ENCODE results near the gene ARHGAP9. TPM values are rescaled to one million over a fixed set of nuclear protein-coding genes. Genes with fewer than 3 reads are reported as not detected.
A peak's percentile ranks its signal among the peaks of the same experiment; 100 is the strongest.
"Not testable (repeated sequence)": the region's sequence is repeated elsewhere in the genome, so short reads cannot be mapped to it uniquely, and the experiment has no call there.

ARHGAP9 gene
- polyA plus RNA-seq, 1 donor from 2014 or later = 129 TPM

DNA sequence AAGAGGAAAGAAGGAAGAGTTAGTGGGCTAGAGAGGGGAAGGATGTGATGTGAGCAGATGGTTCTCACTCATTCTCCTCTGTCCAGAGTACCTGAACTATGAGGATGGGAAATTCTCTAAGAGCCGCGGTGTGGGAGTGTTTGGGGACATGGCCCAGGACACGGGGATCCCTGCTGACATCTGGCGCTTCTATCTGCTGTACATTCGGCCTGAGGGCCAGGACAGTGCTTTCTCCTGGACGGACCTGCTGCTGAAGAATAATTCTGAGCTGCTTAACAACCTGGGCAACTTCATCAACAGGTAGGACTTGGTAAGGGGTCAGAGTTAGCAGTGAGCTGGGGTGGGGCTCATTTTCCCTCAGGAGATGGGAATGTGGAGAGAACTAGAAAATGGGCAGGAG, 33.0 kb upstream of the ARHGAP9 start:
- H3K4me3 Mint-ChIP-seq = no peak overlapping the region
- H3K4me1 Mint-ChIP-seq = peaks cover 1 to 5% (median 2%) of the 10 kb centered on the region in 3 donors
- peak overlapping the region in 2 of 3 donors; percentile 20 to 43 for H3K27ac Mint-ChIP-seq
- H3K36me3 Mint-ChIP-seq = peaks cover 4% of the 10 kb centered on the region
- no peaks in the 10 kb centered on the region for H3K9me3 Mint-ChIP-seq
- no peaks in the 10 kb centered on the region for H3K27me3 Mint-ChIP-seq

GRCh38 chr12:57511588-57512325, 32.1 kb upstream of the ARHGAP9 start:
- no peaks in the 10 kb centered on the region for H3K27me3 Mint-ChIP-seq
- peaks cover 4% of the 10 kb centered on the region for H3K36me3 Mint-ChIP-seq
- no peaks in the 10 kb centered on the region for H3K9me3 Mint-ChIP-seq
- peak overlapping the region; percentile 9 to 75 (median 43) for H3K27ac Mint-ChIP-seq
- peaks cover 0 to 1% (median 0%) of the 10 kb centered on the region in 3 donors for H3K4me1 Mint-ChIP-seq
- H3K4me3 Mint-ChIP-seq = no peak overlapping the region

GRCh38 chr12:57511161-57511560, 31.5 kb upstream of the ARHGAP9 start:
- peaks cover 0 to 1% (median 0%) of the 10 kb centered on the region in 3 donors for H3K4me1 Mint-ChIP-seq
- H3K27me3 Mint-ChIP-seq = no peaks in the 10 kb centered on the region
- peaks cover 4% of the 10 kb centered on the region for H3K36me3 Mint-ChIP-seq
- no peak overlapping the region for H3K4me3 Mint-ChIP-seq
- no peaks in the 10 kb centered on the region for H3K9me3 Mint-ChIP-seq
- no peak overlapping the region for H3K27ac Mint-ChIP-seq

DNA sequence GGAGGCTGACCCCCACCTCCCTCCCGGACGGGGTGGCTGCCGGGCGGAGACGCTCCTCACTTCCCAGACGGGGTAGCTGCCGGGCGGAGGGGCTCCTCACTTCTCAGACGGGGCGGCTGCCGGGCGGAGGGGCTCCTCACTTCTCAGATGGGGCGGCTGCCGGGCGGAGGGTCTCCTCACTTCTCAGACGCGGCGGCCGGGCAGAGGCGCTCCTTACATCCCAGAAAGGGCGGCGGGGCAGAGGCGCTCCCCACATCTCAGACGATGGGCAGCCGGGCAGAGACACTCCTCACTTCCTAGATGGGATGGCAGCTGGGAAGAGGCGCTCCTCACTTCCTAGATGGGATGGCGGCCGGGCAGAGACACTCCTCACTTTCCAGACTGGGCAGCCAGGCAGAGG, 28.1 kb upstream of the ARHGAP9 start:
- not testable (repeated sequence) for H3K27ac Mint-ChIP-seq, H3K27me3 Mint-ChIP-seq, H3K36me3 Mint-ChIP-seq, H3K4me3 Mint-ChIP-seq, H3K9me3 Mint-ChIP-seq, H3K4me1 Mint-ChIP-seq

- H3K9me3 Mint-ChIP-seq, H3K27me3 Mint-ChIP-seq, H3K4me3 Mint-ChIP-seq, H3K36me3 Mint-ChIP-seq, H3K27ac Mint-ChIP-seq, H3K4me1 Mint-ChIP-seq: not testable (repeated sequence)
Observed at GRCh38 chr12:57506541-57506940, 26.9 kb upstream of the ARHGAP9 start.

DNA sequence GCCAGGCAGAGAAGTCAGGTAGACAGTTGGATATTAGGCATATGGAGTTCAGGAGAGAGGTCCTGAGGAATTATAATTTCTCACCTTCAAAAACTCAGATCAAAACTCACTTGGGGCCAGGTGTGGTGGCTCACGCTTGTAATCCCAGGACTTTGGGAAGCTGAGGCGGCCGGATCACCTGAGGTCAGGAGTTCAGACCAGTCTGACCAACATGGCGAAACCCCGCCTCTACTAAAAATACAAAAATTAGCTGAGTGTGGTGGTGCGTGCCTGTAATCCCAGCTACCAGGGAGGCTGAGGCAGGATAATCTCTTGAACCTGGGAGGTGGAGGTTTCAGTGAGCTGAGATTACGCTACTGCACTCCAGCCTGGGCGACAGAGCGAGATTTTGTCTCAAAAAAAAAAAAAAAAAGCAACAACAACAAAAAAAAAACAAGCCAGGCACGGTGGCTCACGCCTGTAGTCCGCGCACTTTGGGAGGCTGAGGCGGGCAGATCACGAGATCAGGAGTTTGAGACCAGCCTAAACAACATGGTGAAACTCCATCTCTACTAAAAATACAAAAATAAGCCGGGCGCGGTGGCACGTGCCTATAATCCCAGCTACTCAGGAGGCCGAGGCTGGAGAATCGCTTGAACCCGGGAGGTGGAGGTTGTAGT, 22.8 kb upstream of the ARHGAP9 start:
- Mint-ChIP-seq H3K36me3 (peaks cover 10% of the 10 kb centered on the region), H3K27ac (peak overlapping the region in 1 of 3 donors; percentile 71)
- H3K27me3 Mint-ChIP-seq, H3K9me3 Mint-ChIP-seq, H3K4me1 Mint-ChIP-seq, H3K4me3 Mint-ChIP-seq: not testable (repeated sequence)

- H3K9me3 Mint-ChIP-seq = no peaks in the 10 kb centered on the region
- peaks cover 0 to 7% (median 6%) of the 10 kb centered on the region in 3 donors for H3K4me1 Mint-ChIP-seq
- H3K27ac Mint-ChIP-seq = no peak overlapping the region
- H3K36me3 Mint-ChIP-seq = peaks cover 11% of the 10 kb centered on the region
- H3K4me3 Mint-ChIP-seq = no peak overlapping the region
- H3K27me3 Mint-ChIP-seq = no peaks in the 10 kb centered on the region
Observed at GRCh38 chr12:57500213-57500612, 20.5 kb upstream of the ARHGAP9 start.

DNA sequence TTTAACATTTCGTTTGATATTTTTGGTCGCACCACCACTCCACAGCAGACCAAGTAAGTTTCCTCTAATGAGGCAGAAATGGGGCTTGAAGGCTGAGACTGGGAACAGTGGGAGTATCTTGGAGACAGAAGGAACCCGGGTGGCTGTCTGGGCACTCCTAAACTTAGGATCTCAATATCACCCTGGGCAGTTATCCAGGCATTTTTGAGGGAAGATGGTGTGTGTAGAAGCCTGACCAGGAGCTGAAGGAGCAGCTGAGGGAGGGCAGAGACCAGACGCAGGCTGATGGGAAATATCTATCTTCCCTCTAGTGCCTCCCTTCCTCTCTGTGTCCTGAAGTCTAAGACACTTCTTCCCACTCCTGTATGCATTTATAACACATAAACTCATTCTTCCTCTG, 18.9 kb upstream of the ARHGAP9 start:
- Mint-ChIP-seq H3K4me1 (peaks cover 0 to 7% (median 6%) of the 10 kb centered on the region in 3 donors), H3K4me3 (no peak overlapping the region), H3K27me3 (no peaks in the 10 kb centered on the region), H3K27ac (no peak overlapping the region), H3K36me3 (peaks cover 9% of the 10 kb centered on the region), H3K9me3 (no peaks in the 10 kb centered on the region)

- Mint-ChIP-seq H3K4me3 (no peak overlapping the region), H3K27me3 (no peaks in the 10 kb centered on the region), H3K36me3 (peaks cover 9% of the 10 kb centered on the region), H3K9me3 (no peaks in the 10 kb centered on the region), H3K4me1 (peaks cover 0 to 7% (median 6%) of the 10 kb centered on the region in 3 donors), H3K27ac (no peak overlapping the region)
Observed at GRCh38 chr12:57498132-57498502, 18.5 kb upstream of the ARHGAP9 start.

DNA sequence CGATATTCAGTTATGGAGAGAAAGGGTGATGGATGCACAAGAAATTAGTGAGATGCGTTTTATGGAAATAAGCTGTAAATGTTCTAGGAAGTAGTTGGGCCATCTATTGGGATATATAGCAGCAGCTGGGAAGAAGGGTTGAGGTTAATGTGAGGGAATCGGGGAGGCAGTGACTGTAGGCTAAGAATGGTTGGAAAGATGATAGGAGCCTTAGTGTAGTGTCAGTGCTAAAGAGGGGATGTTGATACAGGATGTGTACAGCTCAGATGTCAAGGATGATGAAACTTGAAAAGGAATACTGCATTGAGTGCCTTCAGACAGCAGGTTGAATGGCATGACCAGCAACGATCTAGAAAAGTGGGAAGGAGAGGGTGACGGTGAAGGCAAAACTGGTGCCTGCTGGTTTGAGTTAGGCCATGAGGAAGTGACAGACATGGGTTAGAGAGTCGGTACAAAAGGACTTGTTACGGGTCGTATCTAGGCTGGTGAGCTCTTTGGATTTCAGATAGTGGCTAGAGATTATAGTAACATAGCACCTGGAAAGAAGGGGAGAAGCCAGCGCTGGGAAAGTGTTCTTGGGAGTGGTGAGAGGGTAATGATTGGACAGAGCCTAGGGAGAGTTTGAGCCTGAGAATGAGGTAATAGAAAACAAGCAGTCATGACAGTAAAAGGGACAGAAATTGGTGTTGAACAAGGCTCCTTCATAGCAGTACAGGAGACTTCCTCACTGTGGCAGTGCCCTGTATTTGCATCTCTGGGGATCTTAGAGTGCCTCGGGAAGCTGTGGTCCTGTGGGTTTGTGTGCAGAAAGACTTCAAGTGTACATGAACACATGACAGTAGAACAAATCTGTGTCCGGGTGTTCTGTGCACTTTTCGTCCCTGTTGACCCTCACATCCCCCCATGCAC, 17.8 kb upstream of the ARHGAP9 start:
- Mint-ChIP-seq H3K4me1 (peaks cover 0 to 7% (median 6%) of the 10 kb centered on the region in 3 donors), H3K4me3 (peak overlapping the region in 1 of 4 donors; percentile 3), H3K27me3 (no peaks in the 10 kb centered on the region), H3K36me3 (peaks cover 9% of the 10 kb centered on the region), H3K9me3 (no peaks in the 10 kb centered on the region), H3K27ac (peak overlapping the region in 1 of 3 donors; percentile 11)

GRCh38 chr12:57496822-57497221, 17.2 kb upstream of the ARHGAP9 start:
- no peaks in the 10 kb centered on the region for H3K9me3 Mint-ChIP-seq
- peak overlapping the region in 1 of 3 donors; percentile 11 for H3K27ac Mint-ChIP-seq
- no peaks in the 10 kb centered on the region for H3K27me3 Mint-ChIP-seq
- H3K4me3 Mint-ChIP-seq = no peak overlapping the region
- H3K36me3 Mint-ChIP-seq = peaks cover 9% of the 10 kb centered on the region
- H3K4me1 Mint-ChIP-seq = peaks cover 0 to 7% (median 6%) of the 10 kb centered on the region in 3 donors

DNA sequence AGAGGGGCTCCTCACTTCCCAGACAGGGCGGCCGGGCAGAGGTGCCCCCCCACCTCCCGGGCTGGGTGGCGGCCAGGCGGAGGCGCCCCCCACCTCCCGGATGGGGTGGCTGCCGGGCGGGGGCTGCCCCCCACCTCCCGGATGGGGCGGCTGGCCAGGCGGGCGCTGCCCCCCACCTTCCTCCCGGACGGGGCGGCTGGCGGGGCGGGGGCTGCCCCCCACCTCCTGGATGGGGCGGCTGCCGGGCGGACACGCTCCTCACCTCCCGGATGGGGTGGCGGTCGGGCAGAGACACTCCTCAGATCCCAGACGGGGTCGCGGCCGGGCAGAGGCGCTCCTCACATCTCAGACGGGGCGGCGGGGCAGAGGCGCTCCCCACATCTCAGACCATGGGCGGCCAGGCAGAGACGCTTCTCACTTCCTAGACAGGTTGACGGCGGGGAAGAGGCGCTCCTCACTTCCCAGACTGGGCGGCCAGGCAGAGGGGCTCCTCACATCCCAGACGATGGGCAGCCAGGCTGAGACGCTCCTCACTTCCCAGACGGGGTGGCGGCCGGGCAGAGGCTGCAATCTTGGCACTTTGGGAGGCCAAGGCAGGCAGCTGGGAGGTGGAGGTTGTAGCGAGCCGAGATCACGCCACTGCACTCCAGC, 15.5 kb upstream of the ARHGAP9 start:
- not testable (repeated sequence) for H3K27ac Mint-ChIP-seq

GRCh38 chr12:57491393-57492280, 12.0 kb upstream of the ARHGAP9 start:
- no peaks in the 10 kb centered on the region for H3K27me3 Mint-ChIP-seq
- peak overlapping the region; percentile 1 to 47 (median 21) for H3K27ac Mint-ChIP-seq
- peaks cover 16 to 22% (median 18%) of the 10 kb centered on the region in 3 donors for H3K4me1 Mint-ChIP-seq
- H3K36me3 Mint-ChIP-seq = no peaks in the 10 kb centered on the region
- H3K9me3 Mint-ChIP-seq = no peaks in the 10 kb centered on the region
- H3K4me3 Mint-ChIP-seq = peak overlapping the region in 2 of 4 donors; percentile 18 to 49

More for the DNA sequence above, 15.5 kb upstream of the ARHGAP9 start:
- not testable (repeated sequence) for H3K36me3 Mint-ChIP-seq, H3K4me1 Mint-ChIP-seq, H3K27me3 Mint-ChIP-seq, H3K9me3 Mint-ChIP-seq
- peak overlapping the region in 1 of 4 donors; percentile 45 for H3K4me3 Mint-ChIP-seq

- peaks cover 16 to 22% (median 18%) of the 10 kb centered on the region in 3 donors for H3K4me1 Mint-ChIP-seq
- H3K9me3 Mint-ChIP-seq = no peaks in the 10 kb centered on the region
- no peak overlapping the region for H3K27ac Mint-ChIP-seq
- no peaks in the 10 kb centered on the region for H3K36me3 Mint-ChIP-seq
- H3K4me3 Mint-ChIP-seq = peak overlapping the region in 1 of 4 donors; percentile 83
- H3K27me3 Mint-ChIP-seq = no peaks in the 10 kb centered on the region
Observed at GRCh38 chr12:57490126-57490525, 10.5 kb upstream of the ARHGAP9 start.
